ENCODE results near the gene MS4A6E.
"Not testable (repeated sequence)": the region's sequence is repeated elsewhere in the genome, so short reads cannot be mapped to it uniquely, and the experiment has no call there.

The MS4A6E gene

GRCh38 chr11:60363542-60364470 is 36.8 kb downstream of the MS4A6E start:
- no peak overlapping the region for H3K9ac ChIP-seq (ENCODE audit: low read length)
- H2AFZ ChIP-seq (ENCODE audit: low read length) = no peak overlapping the region
- no peak overlapping the region for H3K4me3 ChIP-seq (ENCODE audit: low read length)
- H3K4me2 ChIP-seq (ENCODE audit: low read depth, low read length) = no peak overlapping the region
- peaks cover 4% of the 10 kb centered on the region; the same call in 1 of the 2 replicates for H3K4me1 ChIP-seq (ENCODE audit: low read length)
- H3K9me2 ChIP-seq (replicated peaks; ENCODE audit: insufficient read depth, low read length) = no peaks in the 10 kb centered on the region
- H3K27me3 ChIP-seq (replicated peaks; ENCODE audit: insufficient read depth, low read length) = peaks cover 5% of the 10 kb centered on the region; the same call in 1 of the 2 replicates
- peak; percentile 79 for DNase-seq
- H4K20me1 ChIP-seq (ENCODE audit: insufficient read depth, low read length) = no peaks in the 10 kb centered on the region
- no peaks in the 10 kb centered on the region for H3K36me3 ChIP-seq (replicated peaks; ENCODE audit: insufficient read depth, low read length)
- no peak for TF ChIP-seq EZH2phosphoT487 (IDR thresholded peaks at IDR 0.05; ENCODE audit: low read length)
- peak; percentile 77 for TF ChIP-seq CTCF (IDR thresholded peaks at IDR 0.05; ENCODE audit: low read length)
- 0 out of 2 replicates have a peak, but pooled peaks cover 8% of the 10 kb centered on the region for H3F3A ChIP-seq (ENCODE audit: insufficient read depth, low read length)
- no peaks in the 10 kb centered on the region for H3K79me2 ChIP-seq (ENCODE audit: low read length)
- H3K9me3 ChIP-seq (replicated peaks; ENCODE audit: insufficient read depth, low read length) = no peaks in the 10 kb centered on the region
- H3K27ac ChIP-seq (ENCODE audit: low read length) = no peak overlapping the region

- H3K79me2 ChIP-seq (ENCODE audit: low read length); H3K4me1 ChIP-seq (ENCODE audit: low read length); H3K4me3 ChIP-seq (ENCODE audit: low read length); H4K20me1 ChIP-seq (ENCODE audit: insufficient read depth, low read length); H3K9ac ChIP-seq (ENCODE audit: low read length); DNase-seq; H3K27ac ChIP-seq (ENCODE audit: low read length); H3K27me3 ChIP-seq (replicated peaks; ENCODE audit: insufficient read depth, low read length); H3K36me3 ChIP-seq (replicated peaks; ENCODE audit: insufficient read depth, low read length); H3K9me2 ChIP-seq (replicated peaks; ENCODE audit: insufficient read depth, low read length); H3F3A ChIP-seq (ENCODE audit: insufficient read depth, low read length); H3K9me3 ChIP-seq (replicated peaks; ENCODE audit: insufficient read depth, low read length); H2AFZ ChIP-seq (ENCODE audit: low read length): not testable (repeated sequence)
- H3K4me2 ChIP-seq (ENCODE audit: low read depth, low read length) = peak overlapping the region; percentile 28; the same call in 1 of the 2 replicates
Measured at GRCh38 chr11:60366262-60366904, 39.3 kb downstream of the MS4A6E start.

- no peaks in the 10 kb centered on the region for H3K9me3 ChIP-seq (replicated peaks; ENCODE audit: insufficient read depth, low read length)
- no peaks in the 10 kb centered on the region for H3K9me2 ChIP-seq (replicated peaks; ENCODE audit: insufficient read depth, low read length)
- DNase-seq = peak; percentile 87
- H3K36me3 ChIP-seq (replicated peaks; ENCODE audit: insufficient read depth, low read length) = no peaks in the 10 kb centered on the region
- H3K4me3 ChIP-seq (ENCODE audit: low read length) = no peak overlapping the region
- no peaks in the 10 kb centered on the region for H3K79me2 ChIP-seq (ENCODE audit: low read length)
- H3K9ac ChIP-seq (ENCODE audit: low read length) = no peak overlapping the region
- peak overlapping the region; percentile 11; the same call in 1 of the 2 replicates for H3K27ac ChIP-seq (ENCODE audit: low read length)
- TF ChIP-seq CTCF (IDR thresholded peaks at IDR 0.05; ENCODE audit: low read length) = no peak
- TF ChIP-seq EZH2phosphoT487 (IDR thresholded peaks at IDR 0.05; ENCODE audit: low read length) = no peak
- no peak for TF ChIP-seq EZH2 (optimal IDR thresholded peaks at IDR 0.05; ENCODE audit: low read depth, low read length)
- H3K4me1 ChIP-seq (ENCODE audit: low read length) = peaks cover 4% of the 10 kb centered on the region; the same call in 1 of the 2 replicates
- no peak overlapping the region for H2AFZ ChIP-seq (ENCODE audit: low read length)
- peak overlapping the region; percentile 28; the same call in 1 of the 2 replicates for H3K4me2 ChIP-seq (ENCODE audit: low read depth, low read length)
- no peaks in the 10 kb centered on the region for H4K20me1 ChIP-seq (ENCODE audit: insufficient read depth, low read length)
- H3K27me3 ChIP-seq (replicated peaks; ENCODE audit: insufficient read depth, low read length) = peaks cover 5% of the 10 kb centered on the region; the same call in 1 of the 2 replicates
- 0 out of 2 replicates have a peak, but pooled peaks cover 8% of the 10 kb centered on the region for H3F3A ChIP-seq (ENCODE audit: insufficient read depth, low read length)
Measured at GRCh38 chr11:60367009-60367408, 40.0 kb downstream of the MS4A6E start.
